ENCODE measurements around the gene GRIK4. TPM values are rescaled to one million over a fixed set of nuclear protein-coding genes. Genes with fewer than 3 reads are reported as not detected.

GRIK4 gene
- total RNA-seq, 1 experiment from 2014 or later: not detected

DNA sequence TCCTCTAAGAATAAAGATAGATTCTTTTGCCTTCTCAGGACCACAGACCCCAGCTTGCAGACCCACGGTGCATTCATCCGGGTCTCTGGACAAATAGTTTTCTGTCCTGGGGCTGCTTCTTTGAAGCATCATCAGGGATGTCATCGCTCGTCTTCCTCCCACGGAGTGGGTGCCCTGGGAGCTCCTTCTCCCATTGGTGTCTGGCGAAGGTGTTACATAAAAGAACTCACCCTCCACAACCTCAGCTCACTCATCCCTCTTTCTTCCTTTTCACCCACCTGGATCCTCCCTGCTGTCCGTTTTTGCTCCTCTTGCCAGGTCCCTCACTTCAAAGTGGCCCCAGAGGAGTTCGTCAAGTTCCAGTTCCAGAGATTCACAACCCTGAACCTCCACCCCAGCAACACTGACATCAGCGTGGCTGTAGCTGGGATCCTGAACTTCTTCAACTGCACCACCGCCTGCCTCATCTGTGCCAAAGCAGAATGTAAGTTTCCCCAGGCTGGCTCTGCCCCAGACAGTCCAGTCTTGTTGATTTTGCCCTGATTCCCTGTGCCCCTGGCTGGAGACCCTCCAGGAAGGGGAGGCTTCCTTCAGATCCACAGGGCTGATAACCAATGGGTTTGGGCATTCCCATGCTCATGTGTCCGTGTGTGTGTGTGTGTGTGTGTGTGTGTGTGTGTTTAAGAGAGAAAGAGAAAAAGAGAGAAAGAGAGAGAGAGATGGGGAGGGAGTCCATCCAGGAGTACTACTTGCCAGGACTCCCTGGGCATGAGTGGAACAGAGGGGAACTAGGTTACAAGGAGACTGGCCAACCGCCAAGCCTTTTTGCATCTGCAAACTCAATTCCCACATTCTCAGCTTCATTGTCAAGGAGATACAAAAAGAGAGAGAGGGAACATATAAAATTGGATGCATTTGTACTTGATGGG lies 308.2 kb downstream of the GRIK4 start:
- TF ChIP-seq EZH2 (IDR thresholded peaks at IDR 0.05; ENCODE audit: low read depth): no peak
- TF ChIP-seq, protein P1, sequence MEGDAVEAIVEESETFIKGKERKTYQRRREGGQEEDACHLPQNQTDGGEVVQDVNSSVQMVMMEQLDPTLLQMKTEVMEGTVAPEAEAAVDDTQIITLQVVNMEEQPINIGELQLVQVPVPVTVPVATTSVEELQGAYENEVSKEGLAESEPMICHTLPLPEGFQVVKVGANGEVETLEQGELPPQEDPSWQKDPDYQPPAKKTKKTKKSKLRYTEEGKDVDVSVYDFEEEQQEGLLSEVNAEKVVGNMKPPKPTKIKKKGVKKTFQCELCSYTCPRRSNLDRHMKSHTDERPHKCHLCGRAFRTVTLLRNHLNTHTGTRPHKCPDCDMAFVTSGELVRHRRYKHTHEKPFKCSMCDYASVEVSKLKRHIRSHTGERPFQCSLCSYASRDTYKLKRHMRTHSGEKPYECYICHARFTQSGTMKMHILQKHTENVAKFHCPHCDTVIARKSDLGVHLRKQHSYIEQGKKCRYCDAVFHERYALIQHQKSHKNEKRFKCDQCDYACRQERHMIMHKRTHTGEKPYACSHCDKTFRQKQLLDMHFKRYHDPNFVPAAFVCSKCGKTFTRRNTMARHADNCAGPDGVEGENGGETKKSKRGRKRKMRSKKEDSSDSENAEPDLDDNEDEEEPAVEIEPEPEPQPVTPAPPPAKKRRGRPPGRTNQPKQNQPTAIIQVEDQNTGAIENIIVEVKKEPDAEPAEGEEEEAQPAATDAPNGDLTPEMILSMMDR (conservative IDR thresholded peaks at IDR 0.05): no peak
- Histone ChIP-seq H3K9me3 (ENCODE audit: insufficient read depth, low read depth) (no peaks in the 10 kb centered on the region), H3K4me1 (replicated peaks; ENCODE audit: insufficient read depth) (no peaks in the 10 kb centered on the region), H3K4me3 (no peak overlapping the region), H3F3A (ENCODE audit: insufficient read depth, low read depth) (no peaks in the 10 kb centered on the region), H3K27ac (no peak overlapping the region), H3K36me3 (ENCODE audit: low read depth) (no peaks in the 10 kb centered on the region), H3K9me2 (ENCODE audit: insufficient read depth) (no peaks in the 10 kb centered on the region), H3K4me2 (no peak overlapping the region), H2AFZ (no peak overlapping the region), H4K20me1 (ENCODE audit: insufficient read depth) (no peaks in the 10 kb centered on the region), H3K79me2 (ENCODE audit: low read depth) (no peaks in the 10 kb centered on the region), H3K27me3 (ENCODE audit: insufficient read depth, low read depth) (peaks cover 46% of the 10 kb centered on the region)
- CTCF ChIA-PET: interaction anchor here (0.6 kb wide), 1 partner anchor 588 kb away, joined by 4 read pairs; no protein-coding TSS in a partner anchor
- POLR2A ChIA-PET (ENCODE audit: unreplicated experiment): no interaction called here
- DNase-seq: no peak
- intact Hi-C loops (cut with micrococcal nuclease; ENCODE audit: unreplicated experiment): no loop called here
- no TSS peak for BruUV-seq (replicated peaks)

DNA sequence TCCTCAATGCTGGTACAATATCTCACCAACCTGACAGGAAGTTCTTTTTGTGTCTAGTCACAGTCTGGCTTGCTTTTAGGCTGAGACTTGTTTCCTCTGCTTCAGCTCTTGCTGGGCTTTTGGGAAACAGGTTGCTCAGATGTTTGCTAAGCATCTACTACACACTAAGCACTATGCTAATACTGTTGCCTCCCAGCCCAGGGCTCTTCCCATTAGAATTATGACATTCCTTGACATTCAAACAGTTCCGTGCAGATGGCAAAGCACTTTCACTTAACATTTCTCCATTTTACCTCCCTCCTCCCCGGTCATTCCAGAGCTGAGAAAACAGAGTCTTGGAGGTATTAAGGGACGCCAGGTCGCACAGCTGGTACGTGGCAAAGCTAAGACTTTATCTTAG lies 311.6 kb downstream of the GRIK4 start:
- Histone ChIP-seq H3K4me3 (no peak overlapping the region), H3K36me3 (ENCODE audit: low read depth) (no peaks in the 10 kb centered on the region), H3K4me1 (replicated peaks; ENCODE audit: insufficient read depth) (no peaks in the 10 kb centered on the region), H3K27me3 (ENCODE audit: insufficient read depth, low read depth) (peaks cover 46% of the 10 kb centered on the region), H4K20me1 (ENCODE audit: insufficient read depth) (no peaks in the 10 kb centered on the region), H3K9me3 (ENCODE audit: insufficient read depth, low read depth) (no peaks in the 10 kb centered on the region), H3K27ac (no peak overlapping the region), H3K9me2 (ENCODE audit: insufficient read depth) (no peaks in the 10 kb centered on the region), H2AFZ (no peak overlapping the region), H3F3A (ENCODE audit: insufficient read depth, low read depth) (no peaks in the 10 kb centered on the region), H3K4me2 (no peak overlapping the region), H3K79me2 (ENCODE audit: low read depth) (no peaks in the 10 kb centered on the region)
- DNase-seq: no peak
- ChIA-PET POLR2A (ENCODE audit: unreplicated experiment) (no interaction called here), CTCF (no interaction called here)
- TF ChIP-seq, protein P1 (conservative IDR thresholded peaks at IDR 0.05): no peak
- no peak for TF ChIP-seq EZH2 (IDR thresholded peaks at IDR 0.05; ENCODE audit: low read depth)
- intact Hi-C loops (cut with micrococcal nuclease; ENCODE audit: unreplicated experiment): no loop called here
- no TSS peak for BruUV-seq (replicated peaks)

DNA sequence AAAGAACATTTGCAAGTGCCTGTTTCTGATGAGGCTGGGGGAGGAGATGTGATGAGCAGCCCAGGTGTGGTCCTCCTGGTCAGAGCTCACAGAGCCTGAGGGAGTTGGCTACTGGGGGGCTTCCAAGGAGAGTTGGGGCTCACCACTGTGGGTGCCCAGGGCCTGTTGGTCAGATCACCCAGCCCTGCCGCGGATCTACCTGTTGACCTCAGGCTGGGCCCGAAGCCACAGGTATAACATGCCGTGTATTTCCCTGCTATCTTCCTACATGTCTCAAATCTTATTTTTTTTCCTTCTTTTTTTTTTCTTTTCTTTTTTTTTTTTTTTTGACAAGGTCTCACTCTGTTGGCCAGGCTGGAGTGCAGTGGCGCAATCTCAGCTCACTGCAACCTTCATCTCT lies 312.7 kb downstream of the GRIK4 start:
- H4K20me1 ChIP-seq (ENCODE audit: insufficient read depth): no peaks in the 10 kb centered on the region
- no peaks in the 10 kb centered on the region for H3K79me2 ChIP-seq (ENCODE audit: low read depth)
- H3K36me3 ChIP-seq (ENCODE audit: low read depth): no peaks in the 10 kb centered on the region
- ChIA-PET CTCF (no interaction called here), POLR2A (ENCODE audit: unreplicated experiment) (no interaction called here)
- H3K4me2 ChIP-seq: no peak overlapping the region
- no peak overlapping the region for H3K27ac ChIP-seq
- no peaks in the 10 kb centered on the region for H3K9me2 ChIP-seq (ENCODE audit: insufficient read depth)
- intact Hi-C loops (cut with micrococcal nuclease; ENCODE audit: unreplicated experiment): no loop called here
- H2AFZ ChIP-seq: no peak overlapping the region
- H3K4me3 ChIP-seq: no peak overlapping the region
- DNase-seq: no peak
- no peaks in the 10 kb centered on the region for H3F3A ChIP-seq (ENCODE audit: insufficient read depth, low read depth)
- no peaks in the 10 kb centered on the region for H3K4me1 ChIP-seq (replicated peaks; ENCODE audit: insufficient read depth)
- peaks cover 46% of the 10 kb centered on the region for H3K27me3 ChIP-seq (ENCODE audit: insufficient read depth, low read depth)
- no TSS peak for BruUV-seq (replicated peaks)
- no peaks in the 10 kb centered on the region for H3K9me3 ChIP-seq (ENCODE audit: insufficient read depth, low read depth)
- TF ChIP-seq, protein P1 (conservative IDR thresholded peaks at IDR 0.05): no peak
- TF ChIP-seq EZH2 (IDR thresholded peaks at IDR 0.05; ENCODE audit: low read depth): no peak
